HepG2 (cell line): ENCODE results near the gene CDC26. TPM values are rescaled to one million over a fixed set of nuclear protein-coding genes. Genes with fewer than 3 reads are reported as not detected.

Source experiments
- ARNT ChIP-seq: fragments of 450-650 bp; IDR thresholded peaks from 2 replicates; pipeline ENCODE4 v1.6.1; 2017
- ATAD3A ChIP-seq: sonication (generic); formaldehyde crosslinking; IDR thresholded peaks from 2 replicates; pipeline ENCODE4 v1.4.0; 2020; ENCODE audit warnings: missing genetic modification reagents
- CREB1 ChIP-seq, 2 experiments: fragments of 450-650 bp in 1 of 2; IDR thresholded peaks; 2 replicates each; pipeline ENCODE4 v1.6.1; 2016 to 2017; ENCODE audit warnings: control low read depth in 1 of 2, mild to moderate bottlenecking in 1 of 2, missing compliant biosample characterization in 1 of 2, missing genetic modification characterization in 1 of 2
- CREBL2 ChIP-seq: sonication (generic); formaldehyde crosslinking; IDR thresholded peaks from 2 replicates; pipeline ENCODE4 v1.8.1; 2023; ENCODE audit warnings: missing genetic modification reagents, mild to moderate bottlenecking, borderline replicate concordance
- IRF9 ChIP-seq: sonication (generic); formaldehyde crosslinking; IDR thresholded peaks from 2 replicates; pipeline ENCODE4 v1.8.0; 2022; ENCODE audit warnings: missing genetic modification reagents, mild to moderate bottlenecking, borderline replicate concordance
- KMT2B ChIP-seq: IDR thresholded peaks from 2 replicates; pipeline ENCODE4 v1.6.1; 2016; ENCODE audit warnings: missing genetic modification reagents, missing compliant biosample characterization
- LBX2 ChIP-seq: sonication (generic); formaldehyde crosslinking; IDR thresholded peaks from 2 replicates; pipeline ENCODE4 v1.5.0; 2020; ENCODE audit warnings: missing genetic modification reagents, mild to moderate bottlenecking, borderline replicate concordance
- MTA3 ChIP-seq: sonication (generic); formaldehyde crosslinking; IDR thresholded peaks from 2 replicates; pipeline ENCODE4 v1.4.0; 2020; ENCODE audit warnings: missing genetic modification reagents
- NR2C2 ChIP-seq: sonication (generic); formaldehyde crosslinking; IDR thresholded peaks from 2 replicates; pipeline ENCODE4 v1.4.0; 2020; ENCODE audit warnings: missing genetic modification reagents, mild to moderate bottlenecking, moderate library complexity, borderline replicate concordance
- RERE ChIP-seq: IDR thresholded peaks from 2 replicates; pipeline ENCODE4 v1.6.1; 2016; ENCODE audit warnings: low read depth, missing genetic modification reagents, missing compliant biosample characterization
- SOX13 ChIP-seq, 3 experiments: fragments of 450-650 bp in 1 of 3; sonication (generic) in 1 of 3; formaldehyde crosslinking in 1 of 3; IDR thresholded peaks in 2 of 3; conservative IDR thresholded peaks in 1 of 3; 2 replicates each; pipeline versions ENCODE4 v1.5.0 to v1.6.1; 2016 to 2020; ENCODE audit warnings: antibody characterized with exemption in 1 of 3, mild to moderate bottlenecking in 1 of 3, missing compliant biosample characterization in 1 of 3, missing genetic modification reagents in 1 of 3, moderate library complexity in 1 of 3
- SOX6 ChIP-seq, 2 experiments: fragments of 450-650 bp in 1 of 2; sonication (generic) in 1 of 2; formaldehyde crosslinking in 1 of 2; IDR thresholded peaks; 2 replicates each; pipeline versions ENCODE4 v1.4.0 to v1.6.1; 2017 to 2020; ENCODE audit warnings: antibody characterized with exemption in 1 of 2, mild to moderate bottlenecking in 1 of 2, missing genetic modification reagents in 1 of 2
- SP1 ChIP-seq, 2 experiments: fragments of 450-650 bp in 1 of 2; sonication (generic) in 1 of 2; formaldehyde crosslinking in 1 of 2; IDR thresholded peaks; 2 replicates each; pipeline versions ENCODE4 v1.4.0 to v1.6.1; 2016 to 2020; ENCODE audit warnings: missing genetic modification reagents in 1 of 2
- TFAP4 ChIP-seq: sonication (generic); IDR thresholded peaks from 2 replicates; pipeline ENCODE4 v1.6.1; 2016; ENCODE audit warnings: low read depth, borderline replicate concordance
- ZNF225 ChIP-seq: sonication (generic); formaldehyde crosslinking; IDR thresholded peaks from 2 replicates; pipeline ENCODE4 v1.4.0; 2020; ENCODE audit warnings: mild to moderate bottlenecking, missing genetic modification reagents
- ZNF34 ChIP-seq: sonication (generic); formaldehyde crosslinking; IDR thresholded peaks from 2 replicates; pipeline ENCODE4 v1.4.0; 2020; ENCODE audit warnings: mild to moderate bottlenecking, missing genetic modification reagents, borderline replicate concordance
- ZNF597 ChIP-seq: sonication (generic); formaldehyde crosslinking; IDR thresholded peaks from 2 replicates; pipeline ENCODE4 v1.5.0; 2020; ENCODE audit warnings: missing genetic modification reagents
- polyA plus RNA-seq, 8 experiments: library from polyadenylated mRNA; depleted of rRNA in 3 of 8; stranded (reverse) in 7 of 8; unstranded in 1 of 8; fragments of >200 nt; fragmentation: Illumina TruSeq in 4 of 8; extraction: Trizol in 4 of 8; gene quantifications; 2 replicates each; pipeline versions ENCODE4 v1.2.1 to v1.2.3, GENCODE V29; 2011 to 2016; ENCODE audit warnings: low read depth in 4 of 8, missing spikeins in 1 of 8, mixed read lengths in 1 of 8; ENCODE audit not compliant: insufficient read depth in 1 of 8
- total RNA-seq, 5 experiments: library from RNA; depleted of rRNA; stranded (reverse); fragments of >200 nt; fragmentation: Illumina TruSeq; extraction: Trizol; gene quantifications; 2 replicates each; pipeline ENCODE4 v1.2.3, GENCODE V29; 2016; ENCODE audit warnings: low read depth in 1 of 5

Gene CDC26
- total and polyA plus RNA-seq, 2 of the 13 experiments (the other 11 are each of a cell fraction or from before 2014, with no cell fraction given) = 26.6 to 57.9 TPM

GRCh38 chr9:113275157-113276131, at the start of gene CDC26, which contains the start of gene PRPF4 (continued):
- no peak for TF ChIP-seq ATAD3A (CRISPR knock-in tag)
- TF ChIP-seq SP1 (IDR thresholded peaks at IDR 0.05) = no peak
- TF ChIP-seq SP1 (CRISPR knock-in tag; IDR thresholded peaks at IDR 0.05) = peak; percentile 81
- TF ChIP-seq ZNF225 (CRISPR knock-in tag) = no peak
- TF ChIP-seq IRF9 (CRISPR knock-in tag) = peak; percentile 96
- no peak; the same call in 1 of the 2 replicates for TF ChIP-seq LBX2 (CRISPR knock-in tag)
- TF ChIP-seq KMT2B (CRISPR knock-in tag) = peak; percentile 90
- no peak for TF ChIP-seq SOX6 (IDR thresholded peaks at IDR 0.05)
- TF ChIP-seq SOX6 (CRISPR knock-in tag; IDR thresholded peaks at IDR 0.05) = peak; percentile 56; the same call in 1 of the 2 replicates
- TF ChIP-seq SOX13 (IDR thresholded peaks at IDR 0.05) = no peak
- TF ChIP-seq SOX13 (CRISPR knock-in tag; conservative IDR thresholded peaks at IDR 0.05 in 1 of 2, IDR thresholded peaks at IDR 0.05 in 1 of 2) = no peak
- TF ChIP-seq RERE (CRISPR knock-in tag) = no peak
- no peak for TF ChIP-seq ZNF597
- peak; percentile 62; the same call in 1 of the 2 replicates for TF ChIP-seq TFAP4
- TF ChIP-seq ARNT = no peak
- peak; percentile 99 for TF ChIP-seq NR2C2
- no peak for TF ChIP-seq MTA3
- peak; percentile 98 for TF ChIP-seq CREB1 (IDR thresholded peaks at IDR 0.05)
- TF ChIP-seq CREB1 (CRISPR knock-in tag; IDR thresholded peaks at IDR 0.05) = peak; percentile 99
- TF ChIP-seq ZNF34 (CRISPR knock-in tag) = no peak
- no peak; the same call in 1 of the 2 replicates for TF ChIP-seq CREBL2 (CRISPR knock-in tag)
